K562 (cell line): ENCODE results near the gene BLZF1. TPM values are rescaled to one million over a fixed set of nuclear protein-coding genes. Genes with fewer than 3 reads are reported as not detected.
A peak's percentile ranks its signal among the peaks of the same experiment; 100 is the strongest.

Experiments used
- ATAC-seq: fragments of 200-7000 bp; cut with Tn5 transposase; 3 replicates; pipeline ENCODE4 v1.9.1; 2020; ENCODE audit warnings: moderate library complexity
- Bru-seq: library from RNA; stranded (reverse); fragments of 400-500 nt; gene quantifications from one replicate; lab custom pipeline; 2021; lab: Mats Ljungman, UMichigan
- BruChase-seq, 2 experiments: library from RNA; stranded (reverse); fragments of 400-500 nt; gene quantifications; one replicate each; lab custom pipeline; 2021; lab: Mats Ljungman, UMichigan
- BruUV-seq: library from RNA; stranded (reverse); fragments of 400-500 nt; replicated peaks from 2 replicates; lab custom pipeline; 2021; lab: Mats Ljungman, UMichigan
- CTCF ChIA-PET: fragments of 300-600 bp; formaldehyde crosslinking; extraction: SDS; loops from one replicate; lab custom pipeline; 2021; ENCODE audit warnings: low intra/inter-chr PET ratio; lab: Yijun Ruan, JAX
- POLR2A ChIA-PET: fragments of 300-600, 350-650 bp; sonication (Branson Sonifier 250); formaldehyde crosslinking; extraction: SDS; loops from one replicate; lab custom pipeline; 2021; ENCODE audit warnings: antibody characterized with exemption, inconsistent platforms; lab: Yijun Ruan, JAX
- DNase-seq, 4 experiments: peaks; one replicate each; pipeline versions ENCODE4 v3.0.0 to v3.0.0-alpha.2; 2011 to 2018; ENCODE audit warnings: low spot score in 3 of 4, mixed read lengths in 3 of 4; ENCODE audit errors: extremely low read depth in 1 of 4
- FAIRE-seq: peaks from 2 replicates; lab custom pipeline; 2011; peaks lifted over from hg19 to GRCh38; lab: Jason Lieb, UNC
- H2AFZ ChIP-seq: 2 replicates; pipeline ENCODE4 v1.6.0; 2011; ENCODE audit warnings: low read depth, low read length, control low read depth, inconsistent platforms
- H3K27ac ChIP-seq: fragments of 200-600 bp; 3 replicates; pipeline ENCODE4 v1.8.0; 2011; ENCODE audit warnings: low read depth, mild to moderate bottlenecking, control low read depth, inconsistent platforms, low read length, moderate library complexity, mixed read lengths; ENCODE audit errors: extremely low read depth
- H3K27me3 ChIP-seq, 2 experiments: fragments of 300-600 bp in 1 of 2; 2 replicates in 1 of 2; 3 replicates in 1 of 2; pipeline versions ENCODE4 v1.6.0 to v1.8.0; 2011; ENCODE audit warnings: inconsistent platforms in 2 of 2, low read length in 2 of 2, mild to moderate bottlenecking in 1 of 2, mixed read lengths in 1 of 2, moderate library complexity in 1 of 2; ENCODE audit not compliant: control insufficient read depth in 2 of 2, insufficient read depth in 2 of 2
- H3K36me3 ChIP-seq: fragments of 300-600 bp; 3 replicates; pipeline ENCODE4 v1.8.0; 2011; ENCODE audit warnings: mild to moderate bottlenecking, low read length, inconsistent platforms; ENCODE audit not compliant: control insufficient read depth, insufficient read depth
- H3K4me1 ChIP-seq, 2 experiments: fragments of 200-600 bp in 1 of 2; replicated peaks in 1 of 2; 2 replicates in 1 of 2; 3 replicates in 1 of 2; pipeline versions ENCODE4 v1.5.1 to v1.8.0; 2011; ENCODE audit warnings: inconsistent platforms in 2 of 2, low read length in 2 of 2, mild to moderate bottlenecking in 1 of 2, mixed read lengths in 1 of 2, moderate library complexity in 1 of 2; ENCODE audit not compliant: control insufficient read depth in 2 of 2, insufficient read depth in 2 of 2
- H3K4me2 ChIP-seq: 2 replicates; pipeline ENCODE4 v1.6.1; 2011; ENCODE audit warnings: low read length, control low read depth, inconsistent platforms, mixed read lengths; ENCODE audit not compliant: insufficient read depth
- H3K4me3 ChIP-seq: fragments of 200-600 bp; sonication (generic), shearing (Covaris generic); 2 replicates; pipeline ENCODE4 v1.5.1; 2016; ENCODE audit warnings: control low read depth, inconsistent platforms
- H3K79me2 ChIP-seq: fragments of 200-600 bp; 3 replicates; pipeline ENCODE4 v1.8.0; 2011; ENCODE audit warnings: low read length, inconsistent platforms; ENCODE audit not compliant: control insufficient read depth, insufficient read depth
- H3K9ac ChIP-seq, 2 experiments: 2 replicates each; pipeline versions ENCODE4 v1.6.0 to v1.6.1; 2011; ENCODE audit warnings: low read depth in 2 of 2, low read length in 2 of 2, control low read depth in 1 of 2, inconsistent platforms in 1 of 2, mild to moderate bottlenecking in 1 of 2, mixed read lengths in 1 of 2; ENCODE audit not compliant: insufficient read depth in 1 of 2
- H3K9me1 ChIP-seq: one replicate; pipeline ENCODE4 v1.6.0; 2011; ENCODE audit warnings: inconsistent platforms, mild to moderate bottlenecking, low read length, moderate library complexity; ENCODE audit not compliant: control insufficient read depth, insufficient read depth
- H3K9me3 ChIP-seq: replicated peaks from 2 replicates; pipeline ENCODE4 v1.5.1; 2011; ENCODE audit warnings: low read depth, low read length, inconsistent platforms; ENCODE audit not compliant: control insufficient read depth, insufficient read depth
- H4K20me1 ChIP-seq: replicated peaks from 2 replicates; pipeline ENCODE4 v1.6.1; 2011; ENCODE audit warnings: low read length, inconsistent platforms, mixed read lengths; ENCODE audit not compliant: control insufficient read depth, insufficient read depth
- EP400 ChIP-seq: fragments of 450-650 bp; IDR thresholded peaks from 2 replicates; pipeline ENCODE4 v1.6.1; 2017; ENCODE audit warnings: antibody characterized with exemption, mild to moderate bottlenecking, moderate library complexity
- KLF13 ChIP-seq: fragments of 450-650 bp; IDR thresholded peaks from 2 replicates; pipeline ENCODE4 v1.6.1; 2016; ENCODE audit warnings: missing genetic modification characterization, low read depth, mild to moderate bottlenecking, missing compliant biosample characterization, moderate library complexity, borderline replicate concordance
- MXI1 ChIP-seq: IDR thresholded peaks from 2 replicates; pipeline ENCODE4 v1.6.1; 2011; ENCODE audit warnings: low read depth, mild to moderate bottlenecking, improper control_type of control experiment, low read length
- RBM15 ChIP-seq: fragments of 200-400 bp; formaldehyde crosslinking; IDR thresholded peaks from 2 replicates; pipeline ENCODE4 v1.6.1; 2018; ENCODE audit warnings: mild to moderate bottlenecking, low read length, moderate library complexity; ENCODE audit not compliant: insufficient read depth
- SP1 ChIP-seq: sonication (generic); formaldehyde crosslinking; IDR thresholded peaks from 2 replicates; pipeline ENCODE4 v1.8.1; 2022; ENCODE audit warnings: mild to moderate bottlenecking, missing genetic modification reagents
- ZNF324 ChIP-seq: fragments of 250-450 bp; sonication (Bioruptor Pico); IDR thresholded peaks from 2 replicates; pipeline ENCODE4 v1.4.0; 2020; ENCODE audit warnings: mild to moderate bottlenecking
- ZNF668 ChIP-seq: fragments of 250-450 bp; sonication (Bioruptor Pico); IDR thresholded peaks from 2 replicates; pipeline ENCODE4 v1.8.0; 2022; ENCODE audit warnings: mild to moderate bottlenecking, inconsistent platforms
- ZNF75A ChIP-seq: fragments of 450-650 bp; formaldehyde crosslinking; IDR thresholded peaks from 2 replicates; pipeline ENCODE4 v1.4.0; 2020; ENCODE audit warnings: mild to moderate bottlenecking
- ZNF780A ChIP-seq: fragments of 250-450 bp; sonication (Bioruptor Pico); IDR thresholded peaks from 2 replicates; pipeline ENCODE4 v1.5.0; 2021; ENCODE audit warnings: mild to moderate bottlenecking
- WGBS: fragments of 100-300 bp; shearing (Covaris generic); methylation state at CpG from one replicate; pipeline ENCODE4 v1.1.6; 2016; ENCODE audit warnings: low coverage, mixed read lengths; ENCODE audit not compliant: insufficient coverage; ENCODE audit errors: missing lambda C conversion rate; 5-methylcytosine and 5-hydroxymethylcytosine counted together
- in situ Hi-C: fragments of 300-500 bp; cut with MboI; formaldehyde crosslinking; loops from 4 replicates; pipeline ENCODE4 v1.15.0; 2018; ENCODE audit warnings: inconsistent platforms, mixed read lengths
- intact Hi-C: fragments of 100-400 bp; cut with micrococcal nuclease; formaldehyde crosslinking; loops from 2 replicates; pipeline ENCODE4 v1.14.2; 2022
- long read RNA-seq, 3 experiments: library from polyadenylated mRNA in 2 of 3; library from RNA in 1 of 3; unstranded in 2 of 3; stranded (forward) in 1 of 3; transcript quantifications; one replicate each; pipeline ENCODE4 v2.0.0, GENCODE V29; 2019 to 2022
- polyA minus RNA-seq, 3 experiments: library from RNA; depleted of rRNA, polyadenylated mRNA; stranded (reverse); fragments of >200 nt; gene quantifications; 2 replicates each; pipeline ENCODE4 v1.2.3, GENCODE V29; 2011
- polyA plus RNA-seq, 8 experiments: library from polyadenylated mRNA; depleted of rRNA in 4 of 8; stranded (reverse) in 5 of 8; unstranded in 3 of 8; fragments of >200 nt; fragmentation: Nextera tagmentation in 2 of 8; fragmentation: Illumina TruSeq in 1 of 8; extraction: Ambion mirVana in 2 of 8; extraction: Trizol in 1 of 8; gene quantifications; 2 replicates each; pipeline versions ENCODE4 v1.2.1 to v1.2.3, GENCODE V29; 2011 to 2014; ENCODE audit warnings: inconsistent platforms in 1 of 8, missing spikeins in 1 of 8
- total RNA-seq, 7 experiments: library from RNA; depleted of rRNA in 6 of 7; stranded (reverse); fragments of >200 nt in 6 of 7; fragmentation: Illumina TruSeq in 2 of 7; extraction: Trizol in 2 of 7; gene quantifications; 2 replicates each; pipeline versions ENCODE4 v1.2.1 to v1.2.3, GENCODE V29; 2011 to 2021; ENCODE audit warnings: low replicate concordance in 1 of 7
- TF ChIP-seq, protein P1 (sequence below): fragments of 450-650 bp; IDR thresholded peaks from 2 replicates; pipeline ENCODE4 v1.6.1; 2016; ENCODE audit warnings: missing biosample characterization, missing genetic modification characterization
- TF ChIP-seq, protein P2 (sequence below): conservative IDR thresholded peaks from 2 replicates; pipeline ENCODE4 v1.6.1; 2011; ENCODE audit warnings: low read depth, mild to moderate bottlenecking, low read length; ENCODE audit not compliant: control insufficient read depth

Gene BLZF1, protein sequence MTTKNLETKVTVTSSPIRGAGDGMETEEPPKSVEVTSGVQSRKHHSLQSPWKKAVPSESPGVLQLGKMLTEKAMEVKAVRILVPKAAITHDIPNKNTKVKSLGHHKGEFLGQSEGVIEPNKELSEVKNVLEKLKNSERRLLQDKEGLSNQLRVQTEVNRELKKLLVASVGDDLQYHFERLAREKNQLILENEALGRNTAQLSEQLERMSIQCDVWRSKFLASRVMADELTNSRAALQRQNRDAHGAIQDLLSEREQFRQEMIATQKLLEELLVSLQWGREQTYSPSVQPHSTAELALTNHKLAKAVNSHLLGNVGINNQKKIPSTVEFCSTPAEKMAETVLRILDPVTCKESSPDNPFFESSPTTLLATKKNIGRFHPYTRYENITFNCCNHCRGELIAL
- 14.8 and 62.4 TPM in 2 replicates for total RNA-seq (2011; cell fraction: chromatin; rRNA removed; ENCODE audit: low replicate concordance)
- total RNA-seq (2011; cell fraction: nucleolus; rRNA removed), result 7.2 and 11.2 TPM in 2 replicates
- total RNA-seq (2011; cell fraction: nucleoplasm; rRNA removed), result 16.9 and 26.7 TPM in 2 replicates
- total RNA-seq (2014; rRNA removed) (16.1 and 23.0 TPM in 2 replicates), total RNA-seq (2014; rRNA removed; fragmentation: Illumina TruSeq; extraction: Trizol) (28.8 and 32.8 TPM in 2 replicates), total RNA-seq (2015; rRNA removed; fragmentation: Illumina TruSeq; extraction: Trizol) (21.6 and 23.2 TPM in 2 replicates), total RNA-seq (2021) (20.5 and 21.1 TPM in 2 replicates), polyA plus RNA-seq (2011; rRNA removed) (23.3 and 29.1 TPM in 2 replicates), polyA plus RNA-seq (2014; fragmentation: Illumina TruSeq; extraction: Trizol) (24.1 and 27.6 TPM in 2 replicates), polyA plus RNA-seq (2014; fragmentation: Nextera tagmentation; extraction: Ambion mirVana) (10 to 100 TPM; 25.3 to 32.8 TPM), polyA plus RNA-seq (2014; rRNA removed) (21.0 and 22.2 TPM in 2 replicates), polyA minus RNA-seq (2011; rRNA and poly(A)+ RNA removed) (34.2 and 40.8 TPM in 2 replicates), Bru-seq, nascent RNA (percentile 89 among the genes with signal in this experiment), BruChase-seq, experiment 1, labeled RNA remaining after a 2-hour chase (percentile 89 among the genes with signal in this experiment), BruChase-seq, experiment 2, labeled RNA remaining after a 6-hour chase (percentile 87 among the genes with signal in this experiment)
- 2.9 and 8.6 TPM in 2 replicates for polyA plus RNA-seq (2011; cell fraction: cytosol; rRNA removed)
- 11.3 and 18.2 TPM in 2 replicates for polyA plus RNA-seq (2011; cell fraction: nucleus; rRNA removed)
- 14.8 and 21.5 TPM in 2 replicates for polyA plus RNA-seq (2012)
- polyA minus RNA-seq (2011; cell fraction: cytosol; rRNA and poly(A)+ RNA removed), result 8.4 and 11.3 TPM in 2 replicates
- polyA minus RNA-seq (2011; cell fraction: nucleus; rRNA and poly(A)+ RNA removed), result 25.4 and 49.5 TPM in 2 replicates
- long read RNA-seq, experiment 1, transcript BLZF1-203 (7 exons, 2,749 nt), result major isoform, 64 of 98 reads
- long read RNA-seq, experiment 1, transcript BLZF1-201 (8 exons, 2,300 nt), result minor isoform, 8 of 98 reads
- long read RNA-seq, experiment 1, partial matches to known transcripts, result 13 of 98 reads
- long read RNA-seq, experiment 1, other reads (novel, unspliced or antisense), result 13 of 98 reads
- long read RNA-seq, experiment 2, partial matches to known transcripts, result 2 of 10 reads
- long read RNA-seq, experiment 2, other reads (novel, unspliced or antisense), result 4 of 10 reads
- long read RNA-seq, experiment 3, transcript BLZF1-203 (7 exons, 2,749 nt), result major isoform, 22 of 27 reads
- long read RNA-seq, experiment 3, partial matches to known transcripts, result 0 of 27 reads
- long read RNA-seq, experiment 3, other reads (novel, unspliced or antisense), result 3 of 27 reads

DNA sequence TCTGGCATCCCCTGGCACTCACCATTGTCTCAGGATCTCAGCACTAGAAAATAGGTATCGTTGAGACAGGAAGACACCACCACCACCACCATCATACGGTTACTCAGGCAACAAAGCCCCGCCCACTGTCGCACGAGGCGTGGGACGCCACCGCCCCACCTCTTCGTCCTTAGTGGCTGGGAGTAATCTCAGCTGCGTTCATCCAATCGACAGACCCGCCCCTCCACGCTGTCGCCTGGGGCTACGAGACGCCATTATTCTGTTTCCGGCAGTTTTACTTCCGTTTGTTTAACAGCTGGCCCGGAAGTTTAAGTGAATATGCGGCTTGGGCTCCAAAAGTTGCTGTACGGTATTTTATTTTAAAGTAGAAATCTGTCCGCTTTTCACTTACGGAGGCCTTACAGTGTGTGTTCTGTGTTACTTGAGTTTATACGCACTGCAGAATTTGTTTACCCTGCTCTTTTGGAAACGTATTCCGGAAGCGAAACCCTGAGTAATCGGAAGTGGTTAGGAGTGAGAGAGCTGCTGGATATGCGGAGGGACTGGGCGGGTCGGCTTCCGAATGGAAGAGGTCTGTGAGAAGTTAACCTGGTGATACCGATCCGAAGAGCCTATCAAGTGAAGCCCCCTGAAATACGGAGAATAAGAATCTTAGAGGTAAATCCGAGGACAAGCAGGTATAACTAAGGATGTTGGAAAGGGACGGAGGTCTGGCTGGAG, at the start of gene BLZF1, which contains the start of gene NME7:
Gene BLZF1 (plus strand): TSS at position 510 of the 720 bp plus-strand sequence. CDS start 1,328 bp downstream, outside the sequence.
Gene NME7 (minus strand): TSS at position 112 of the 720 bp plus-strand sequence. CDS start 87 bp downstream, at position 25.
- no TSS peak for BruUV-seq
- in situ Hi-C loops, result loop anchor here (25.0 kb wide), 1 partner anchor 756 kb away; no protein-coding TSS in a partner anchor
- CTCF ChIA-PET, result no interaction called here
- peak; percentile 94 for TF ChIP-seq EP400
- TF ChIP-seq MXI1, result peak; percentile 94
- TF ChIP-seq, protein P1, sequence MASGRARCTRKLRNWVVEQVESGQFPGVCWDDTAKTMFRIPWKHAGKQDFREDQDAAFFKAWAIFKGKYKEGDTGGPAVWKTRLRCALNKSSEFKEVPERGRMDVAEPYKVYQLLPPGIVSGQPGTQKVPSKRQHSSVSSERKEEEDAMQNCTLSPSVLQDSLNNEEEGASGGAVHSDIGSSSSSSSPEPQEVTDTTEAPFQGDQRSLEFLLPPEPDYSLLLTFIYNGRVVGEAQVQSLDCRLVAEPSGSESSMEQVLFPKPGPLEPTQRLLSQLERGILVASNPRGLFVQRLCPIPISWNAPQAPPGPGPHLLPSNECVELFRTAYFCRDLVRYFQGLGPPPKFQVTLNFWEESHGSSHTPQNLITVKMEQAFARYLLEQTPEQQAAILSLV (tag), result no peak
- TF ChIP-seq, protein P2, sequence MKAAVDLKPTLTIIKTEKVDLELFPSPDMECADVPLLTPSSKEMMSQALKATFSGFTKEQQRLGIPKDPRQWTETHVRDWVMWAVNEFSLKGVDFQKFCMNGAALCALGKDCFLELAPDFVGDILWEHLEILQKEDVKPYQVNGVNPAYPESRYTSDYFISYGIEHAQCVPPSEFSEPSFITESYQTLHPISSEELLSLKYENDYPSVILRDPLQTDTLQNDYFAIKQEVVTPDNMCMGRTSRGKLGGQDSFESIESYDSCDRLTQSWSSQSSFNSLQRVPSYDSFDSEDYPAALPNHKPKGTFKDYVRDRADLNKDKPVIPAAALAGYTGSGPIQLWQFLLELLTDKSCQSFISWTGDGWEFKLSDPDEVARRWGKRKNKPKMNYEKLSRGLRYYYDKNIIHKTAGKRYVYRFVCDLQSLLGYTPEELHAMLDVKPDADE, result no peak; the same call in 1 of the 2 replicates
- no peak for TF ChIP-seq ZNF668 (CRISPR knock-in tag)
- TF ChIP-seq ZNF324 (CRISPR knock-in tag), result no peak
- TF ChIP-seq SP1 (CRISPR knock-in tag), result peak; percentile 96
- TF ChIP-seq RBM15, result no peak
- no peak for TF ChIP-seq ZNF780A (CRISPR knock-in tag)
- no peak; the same call in 1 of the 2 replicates for TF ChIP-seq KLF13 (tag)
- no peak for TF ChIP-seq ZNF75A (CRISPR knock-in tag)

More for the DNA sequence above, at the start of gene BLZF1, which contains the start of gene NME7:
- under 1% methylated on average over 37 of the region's 37 CpGs for WGBS
- H3K9ac ChIP-seq, result peak within 1 kb of the TSS; percentile 84 to 91
- peaks cover 0 to 11% of the 10 kb centered on the region in 2 experiments; a peak in 3 of 5 replicates for H3K4me1 ChIP-seq
- peak; percentile 95 to 99 (median 96) for DNase-seq
- intact Hi-C loops, result loop anchor here (5.0 kb wide), 1 partner anchor 179 kb away; no protein-coding TSS in a partner anchor
- FAIRE-seq, result peak; percentile 98
- H3K36me3 ChIP-seq, result peaks cover 28% of the 10 kb centered on the region
- peaks cover 27% of the 10 kb centered on the region for H3K79me2 ChIP-seq
- H3K4me3 ChIP-seq, result peak within 1 kb of the TSS; percentile 71
- peak within 1 kb of the TSS; percentile 97 for H3K4me2 ChIP-seq
- ATAC-seq, result peak; percentile 98
- no peaks in the 10 kb centered on the region for H3K9me1 ChIP-seq
- no peaks in the 10 kb centered on the region for H3K27me3 ChIP-seq
- H3K9me3 ChIP-seq, result no peaks in the 10 kb centered on the region
- H2AFZ ChIP-seq, result peak within 1 kb of the TSS; percentile 97
- H3K27ac ChIP-seq, result peak within 1 kb of the TSS; percentile 84
- H4K20me1 ChIP-seq, result no peaks in the 10 kb centered on the region
- POLR2A ChIA-PET, result interaction anchor here (0.6 to 1.7 kb wide), 19 partner anchors 9 to 540 kb away, joined by 3 to 7 read pairs (median 3); no protein-coding TSS in a partner anchor
